NOMO-1 treated with DMSO at 0.1 percent for 48 hours (cell line): Measurements from ENCODE around the gene SLC27A4.
A peak's percentile ranks its signal among the peaks of the same experiment; 100 is the strongest.

Source experiments
- DNase-seq: peaks from one replicate; lab custom pipeline; 2025; ENCODE audit not compliant: unreplicated experiment; lab: John Stamatoyannopoulos, UW

Gene SLC27A4

DNA sequence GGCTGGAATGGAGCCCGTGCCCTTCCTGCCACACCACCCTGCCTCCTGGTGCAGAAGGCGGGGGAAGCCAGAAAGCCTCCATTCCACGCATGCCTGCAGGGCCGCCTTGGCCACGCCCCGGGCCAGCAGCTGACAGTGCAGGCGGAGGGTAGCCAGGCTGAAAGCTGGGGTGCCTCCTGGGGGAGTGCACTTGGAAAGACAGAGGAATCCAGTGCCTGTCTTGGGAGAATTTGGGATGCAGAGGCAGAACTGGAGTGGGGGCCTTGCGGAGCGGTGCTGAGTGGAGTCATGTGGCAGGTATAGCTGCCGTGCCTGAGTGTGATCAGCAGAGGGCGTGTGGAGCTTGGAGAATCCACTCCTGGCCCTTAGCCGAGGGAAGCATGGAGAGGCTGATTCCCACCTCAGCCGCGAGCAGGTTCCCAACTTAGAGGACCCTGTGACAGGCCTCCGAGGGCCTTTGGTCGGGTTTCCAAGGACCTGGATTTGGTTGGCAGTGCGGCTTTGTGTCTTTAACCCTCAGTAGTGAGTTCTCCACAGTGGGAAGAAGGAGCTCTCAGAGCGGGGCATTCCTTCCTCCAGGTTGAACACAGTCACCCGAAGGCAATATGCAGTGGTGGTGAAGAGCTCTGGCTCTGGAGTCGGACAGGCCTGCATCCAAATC lies 21.8 kb downstream of the SLC27A4 start:
- peak; percentile 24 for DNase-seq

DNA sequence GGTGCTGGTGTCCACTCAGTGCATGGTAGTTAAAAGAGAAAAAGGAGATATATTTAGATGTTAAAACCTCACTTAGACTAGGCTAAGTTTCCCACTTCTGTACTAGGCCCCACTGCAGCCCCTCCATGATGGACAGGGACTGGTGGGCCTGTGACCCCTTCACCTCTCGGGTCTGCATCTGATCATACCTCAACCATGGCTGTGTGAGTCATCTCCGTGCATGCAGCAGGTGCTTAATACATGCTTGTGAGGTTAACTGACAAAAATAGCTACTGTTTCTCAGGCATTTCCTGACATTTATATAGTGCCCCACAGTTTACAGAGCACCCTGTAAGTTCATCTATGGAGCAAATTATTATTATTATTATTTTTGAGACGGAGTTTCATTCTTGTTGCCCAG lies 22.4 kb downstream of the SLC27A4 start:
- no peak for DNase-seq

DNA sequence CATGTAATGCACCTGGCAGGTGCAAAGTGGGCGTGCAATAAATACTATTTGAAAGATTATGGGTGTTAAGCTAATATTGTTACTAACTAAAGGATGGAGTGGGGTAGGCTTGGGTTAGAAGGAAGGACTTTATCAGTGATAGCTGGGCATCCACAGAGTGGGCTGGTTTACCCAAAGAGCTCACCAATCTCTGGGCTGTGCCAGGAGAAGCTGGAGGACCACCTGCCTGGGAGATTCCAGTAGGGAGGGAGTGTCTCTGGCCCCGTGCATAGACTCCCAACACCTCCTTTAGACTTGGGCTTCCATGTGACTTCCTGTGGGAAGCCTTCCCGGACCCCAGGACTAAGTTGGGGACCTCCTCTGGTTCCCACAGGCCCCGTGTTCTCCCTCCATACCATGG lies 25.2 kb downstream of the SLC27A4 start:
- DNase-seq: no peak

DNA sequence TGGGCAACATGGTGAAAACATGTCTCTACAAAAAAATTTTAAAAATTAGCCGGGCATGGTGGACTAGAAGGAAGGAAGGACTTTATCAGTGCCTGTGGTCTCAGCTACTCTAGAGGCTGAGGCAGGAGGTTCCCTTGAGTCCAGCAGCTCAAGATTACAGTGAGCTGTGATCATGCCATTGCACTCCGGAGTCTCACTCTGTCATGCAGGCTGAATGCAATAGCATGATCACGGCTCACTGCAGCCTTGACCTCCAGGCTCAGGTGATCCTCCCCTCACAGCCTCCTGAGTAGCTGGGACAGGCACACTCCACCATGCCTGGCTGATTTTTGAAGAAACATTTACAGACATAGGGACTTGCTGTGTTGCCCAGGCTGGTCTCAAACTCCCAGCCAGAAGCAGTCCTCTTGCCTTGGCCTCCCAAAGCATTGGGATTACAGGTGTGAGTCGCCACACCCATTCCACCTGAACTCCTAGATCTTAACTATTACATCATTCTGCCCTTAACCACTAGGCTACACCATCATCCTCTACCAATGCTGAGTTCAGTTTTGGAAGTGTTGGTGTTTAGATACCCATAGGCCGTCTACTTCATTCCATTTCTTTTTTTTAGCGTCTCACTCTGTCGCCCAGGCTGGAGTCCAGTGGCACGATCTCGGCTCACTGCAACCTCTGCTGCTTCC lies 28.8 kb downstream of the SLC27A4 start:
- no peak for DNase-seq

DNA sequence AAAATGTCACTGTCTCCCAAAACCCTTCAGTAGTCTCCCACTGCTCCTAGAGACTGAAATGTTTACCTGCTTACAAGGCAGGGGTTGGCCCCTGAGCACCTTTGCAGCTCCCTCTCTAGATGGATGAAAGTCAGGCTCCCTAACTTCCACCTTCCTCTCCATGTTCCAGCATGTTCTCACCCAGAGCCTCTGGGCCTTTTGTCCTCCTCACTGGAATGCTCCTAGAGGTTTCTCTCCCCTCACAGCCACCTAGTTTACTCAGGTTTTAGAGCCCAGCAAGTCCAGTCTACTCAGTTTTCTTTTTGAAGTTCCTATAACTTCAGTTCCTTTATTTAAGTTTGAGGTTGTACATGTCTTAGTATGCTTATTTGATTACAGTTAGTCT lies 30.0 kb downstream of the SLC27A4 start:
- DNase-seq: no peak

DNA sequence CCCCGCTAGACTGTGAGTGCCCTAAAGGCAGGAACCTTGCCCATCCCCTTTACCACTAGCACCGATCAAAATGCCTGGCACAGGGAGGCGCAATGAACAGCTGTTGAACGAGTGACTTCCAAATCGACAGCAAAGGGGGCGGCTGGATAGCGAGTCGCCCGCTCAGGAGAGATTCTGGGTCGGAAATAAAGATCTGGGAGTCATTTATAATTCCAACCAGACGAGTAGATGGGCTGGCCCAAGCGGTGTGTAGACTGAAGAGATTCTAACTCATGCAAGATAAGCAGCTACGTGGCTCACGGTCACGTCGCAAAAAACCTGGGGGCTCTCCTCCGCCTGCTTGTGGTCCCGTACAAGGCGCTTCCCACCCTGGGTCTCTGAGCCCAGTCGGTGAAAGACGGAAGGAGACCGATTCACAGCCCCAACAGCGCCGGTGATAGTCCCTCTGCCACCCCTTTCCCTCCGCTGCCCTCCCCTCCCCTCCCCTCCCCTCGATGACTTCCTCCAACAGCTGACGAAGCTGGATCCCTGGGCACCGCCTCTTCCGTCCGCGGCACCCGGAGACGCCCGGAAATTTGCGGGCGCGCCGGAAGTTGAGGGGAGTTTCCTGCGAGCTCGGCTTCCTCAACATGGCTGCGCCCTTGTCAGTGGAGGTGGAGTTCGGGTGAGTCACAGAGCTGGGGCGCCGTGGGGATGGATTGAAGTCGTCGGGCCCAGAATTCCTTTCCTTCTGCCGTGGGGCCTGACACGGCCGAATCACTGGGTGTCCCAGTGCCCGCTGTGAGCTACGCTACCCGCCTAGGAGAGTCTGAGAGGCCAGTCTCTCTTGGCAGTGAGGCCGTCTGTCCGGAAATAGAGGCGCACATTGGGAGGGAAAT lies 30.7 kb downstream of the SLC27A4 start, which contains the start of gene URM1:
URM1 (plus strand) TSS at position 623 of the 878 bp plus-strand sequence; CDS start at position 630, 7 bp downstream.
- peak; percentile 94 for DNase-seq

DNA sequence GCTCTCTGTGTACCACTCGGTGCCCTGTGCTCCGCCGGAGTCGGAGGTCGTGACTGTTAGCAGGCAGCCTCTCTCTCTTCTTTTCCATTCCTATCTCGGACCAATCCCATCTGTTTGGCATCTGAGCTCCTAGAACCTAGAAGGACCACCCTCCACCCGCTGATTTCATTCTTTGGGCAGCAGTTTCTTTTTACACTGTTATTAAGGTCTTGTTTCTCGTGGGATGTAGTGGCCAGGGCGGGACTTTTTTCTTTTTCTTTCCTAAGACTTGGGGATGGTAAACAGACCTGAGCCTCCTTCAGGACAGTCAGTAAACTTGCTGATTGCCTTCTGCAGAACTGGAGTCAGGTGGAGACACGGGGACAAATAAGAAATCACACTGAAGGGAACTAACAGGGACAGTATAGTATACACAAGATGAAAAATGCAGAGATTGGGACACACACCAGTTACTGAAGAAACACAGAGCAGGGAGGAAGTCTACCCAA lies 31.3 kb downstream of the SLC27A4 start:
- no peak for DNase-seq

DNA sequence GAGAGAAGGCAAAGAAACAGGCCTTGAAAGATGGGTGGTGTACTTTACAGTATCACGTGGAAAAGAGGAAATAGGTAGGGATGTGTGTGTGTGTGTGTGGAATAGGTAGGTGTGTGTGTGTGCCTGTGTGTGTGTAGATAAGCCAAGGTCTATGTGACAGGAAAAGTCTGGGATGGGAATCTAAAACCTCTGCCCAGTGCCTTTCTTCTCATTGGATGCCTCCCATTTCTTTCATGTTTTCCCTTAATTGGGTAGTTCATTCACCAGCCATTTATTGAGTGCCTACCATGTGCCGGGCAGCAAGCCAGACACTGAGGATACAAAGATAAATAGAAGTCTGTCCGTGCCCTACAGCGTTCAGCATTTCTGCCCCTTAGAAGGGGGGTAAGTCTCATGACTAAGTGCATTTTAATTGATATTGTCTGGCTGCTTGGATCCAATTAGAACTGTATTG lies 31.9 kb downstream of the SLC27A4 start:
- DNase-seq: no peak

DNA sequence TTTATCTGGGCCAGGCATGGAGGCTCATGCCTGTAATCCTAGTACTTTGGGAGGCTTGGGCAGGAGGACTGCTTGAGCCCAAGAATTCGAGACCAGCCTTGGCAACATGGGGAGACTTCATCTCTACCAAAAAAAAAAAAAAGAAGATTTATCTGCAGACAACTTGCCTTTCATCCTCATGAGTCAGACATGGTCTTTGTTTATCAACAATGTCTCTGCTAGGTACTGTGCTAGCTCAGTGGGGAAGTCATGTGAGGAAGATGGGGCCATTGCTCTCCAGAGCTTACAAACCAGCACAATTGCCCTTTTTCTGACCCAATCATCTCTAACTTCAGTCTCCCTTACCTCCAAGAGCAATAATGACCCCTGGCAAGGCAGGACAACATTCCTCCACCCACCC lies 32.5 kb downstream of the SLC27A4 start:
- no peak for DNase-seq

DNA sequence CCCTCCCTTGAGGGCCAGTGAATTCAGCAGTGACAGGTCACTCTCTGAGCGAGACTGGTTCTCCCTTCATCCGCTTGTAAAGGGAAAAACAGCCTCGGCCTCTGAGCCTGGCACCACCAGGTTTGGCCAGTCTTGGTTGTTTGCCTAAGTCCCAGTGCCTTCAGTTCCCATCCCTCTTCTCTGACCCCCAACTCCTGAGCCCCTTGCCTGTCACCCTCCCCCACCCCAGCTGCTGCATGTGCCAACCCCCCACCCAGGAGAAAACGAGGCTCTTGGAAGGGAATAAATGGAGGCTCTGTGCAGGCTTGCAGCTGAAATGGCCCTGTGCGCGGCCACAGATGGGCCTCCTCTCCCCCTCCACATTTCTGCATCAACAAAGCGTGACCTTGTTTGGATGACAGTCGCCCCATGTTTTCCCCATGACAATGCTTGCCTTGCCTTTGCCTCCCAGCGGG lies 33.9 kb downstream of the SLC27A4 start:
- DNase-seq: no peak

DNA sequence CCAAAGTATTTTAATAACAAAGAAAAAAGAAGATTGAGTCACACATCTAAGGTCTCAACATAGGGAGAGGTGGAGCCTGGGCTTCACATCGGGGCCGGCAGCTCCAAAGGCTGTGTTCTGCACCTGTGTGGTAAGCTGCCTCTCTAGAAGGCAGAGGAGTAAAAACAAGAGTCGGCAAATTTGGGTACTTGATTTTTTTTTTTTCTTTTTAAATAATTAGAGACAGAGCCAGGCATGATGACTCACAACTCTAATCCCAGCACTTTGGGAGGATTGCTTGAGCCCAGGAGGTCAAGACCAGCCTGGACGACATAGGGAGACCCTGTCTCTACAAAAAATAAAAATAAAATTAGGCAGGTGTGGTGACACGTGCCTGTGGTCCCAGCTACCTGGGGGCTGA lies 35.5 kb downstream of the SLC27A4 start:
- DNase-seq: no peak

DNA sequence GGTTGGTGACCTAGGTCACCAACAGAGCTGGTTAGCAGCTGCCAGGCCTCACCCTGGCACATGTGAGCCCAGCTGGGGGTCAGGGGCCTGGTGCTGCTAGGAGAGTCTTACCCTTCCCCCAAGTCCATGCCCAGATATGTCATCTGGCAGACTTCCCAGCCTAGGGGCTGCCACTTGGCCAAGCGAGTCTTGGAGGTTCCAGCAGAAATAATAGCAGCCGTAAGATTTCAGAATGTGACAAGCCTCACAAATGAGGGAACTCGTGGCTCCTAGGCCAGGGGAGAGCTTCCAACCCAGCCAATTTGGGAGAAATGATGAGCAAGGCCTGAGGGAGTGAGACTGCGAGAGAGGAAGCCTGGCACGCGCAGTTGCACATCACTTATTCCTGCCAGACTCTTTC lies 41.9 kb downstream of the SLC27A4 start:
- DNase-seq: no peak

DNA sequence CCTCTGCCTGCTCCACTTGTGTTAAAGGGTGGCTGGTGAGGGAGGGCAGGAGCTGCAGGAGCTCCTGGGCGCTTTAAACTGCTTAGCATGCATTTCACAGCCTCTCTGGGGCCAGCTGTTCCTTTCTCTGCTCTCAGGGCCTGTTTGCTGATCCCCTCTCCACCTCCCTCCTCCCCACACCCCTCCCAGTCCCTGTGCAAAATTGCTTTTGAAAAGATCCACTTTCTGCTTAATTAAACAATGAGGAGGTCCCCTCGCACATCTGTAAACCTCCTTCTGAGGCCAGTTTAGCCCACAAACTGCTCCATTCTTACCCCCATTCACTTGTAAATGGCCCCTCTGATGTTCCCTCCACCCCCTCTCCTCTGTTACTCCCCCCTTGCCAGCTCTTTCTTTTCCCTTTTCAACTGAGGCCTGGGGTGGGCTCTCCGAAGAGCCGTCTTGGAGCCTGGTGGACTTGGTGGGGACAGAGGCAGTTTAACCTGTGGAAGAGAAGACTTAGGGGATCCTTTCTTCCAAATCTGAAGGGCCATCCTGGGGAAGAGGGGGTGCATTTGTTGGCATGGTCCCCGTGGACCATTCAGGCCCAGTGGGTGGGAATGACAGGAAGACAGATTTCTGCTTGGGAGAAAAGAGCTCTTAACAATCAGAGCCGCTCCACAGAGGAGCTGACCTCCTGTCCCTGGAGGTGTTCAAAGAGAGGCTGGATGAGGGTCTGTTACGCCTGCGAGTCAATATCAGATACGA lies 42.9 kb downstream of the SLC27A4 start:
- DNase-seq: no peak

DNA sequence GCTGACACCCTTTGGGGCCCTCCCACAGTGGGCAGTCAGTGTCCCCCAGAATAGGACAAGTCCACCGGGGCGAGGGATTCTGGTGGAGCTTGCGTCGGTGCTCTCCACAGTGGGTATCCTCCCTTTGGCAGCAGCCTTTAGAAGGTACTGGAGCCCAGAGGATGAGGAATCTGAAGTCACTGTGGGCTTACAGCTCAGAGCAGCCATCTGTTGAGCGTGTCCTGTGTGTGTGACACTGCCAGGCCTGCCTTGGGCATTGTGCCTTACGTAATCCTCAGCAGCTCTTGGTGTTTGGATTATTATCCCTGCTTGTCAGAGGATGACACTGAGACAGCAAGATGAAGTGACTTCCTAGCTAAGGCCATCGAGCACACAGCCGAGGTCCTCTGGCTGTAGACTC lies 43.5 kb downstream of the SLC27A4 start:
- no peak for DNase-seq

DNA sequence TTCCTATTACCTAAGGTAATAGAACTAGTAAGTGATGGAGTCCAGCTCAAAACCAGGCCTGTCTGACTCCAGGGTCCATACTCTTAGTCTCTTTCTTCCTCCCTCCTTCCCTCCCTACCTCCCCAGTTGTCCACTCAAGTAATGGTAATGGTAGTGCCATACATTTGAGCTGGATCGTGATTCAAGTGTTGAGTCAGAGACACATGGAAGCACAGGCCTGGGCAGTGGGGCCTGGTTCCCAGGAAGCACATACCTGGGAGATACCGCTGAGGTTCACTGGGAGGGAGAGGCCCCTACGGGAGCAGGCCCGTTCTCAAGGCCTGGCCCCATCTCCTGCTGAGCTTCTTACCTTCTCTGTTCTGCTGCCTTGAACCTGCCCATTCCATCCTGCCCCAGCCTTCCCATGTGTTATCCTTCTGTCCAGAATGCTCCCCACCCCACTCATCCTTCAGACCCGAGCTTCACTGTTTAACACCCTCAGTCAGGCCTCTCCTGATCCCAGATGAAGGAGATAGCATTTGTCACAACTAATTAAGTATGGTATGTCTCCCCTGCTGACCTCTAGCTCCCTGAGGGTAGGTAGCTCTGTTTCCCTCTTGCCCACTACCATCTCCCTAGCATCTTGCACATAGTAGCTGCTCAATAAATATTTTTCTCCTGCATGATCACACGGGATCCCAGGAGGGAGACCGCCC lies 44.6 kb downstream of the SLC27A4 start:
- DNase-seq: no peak

DNA sequence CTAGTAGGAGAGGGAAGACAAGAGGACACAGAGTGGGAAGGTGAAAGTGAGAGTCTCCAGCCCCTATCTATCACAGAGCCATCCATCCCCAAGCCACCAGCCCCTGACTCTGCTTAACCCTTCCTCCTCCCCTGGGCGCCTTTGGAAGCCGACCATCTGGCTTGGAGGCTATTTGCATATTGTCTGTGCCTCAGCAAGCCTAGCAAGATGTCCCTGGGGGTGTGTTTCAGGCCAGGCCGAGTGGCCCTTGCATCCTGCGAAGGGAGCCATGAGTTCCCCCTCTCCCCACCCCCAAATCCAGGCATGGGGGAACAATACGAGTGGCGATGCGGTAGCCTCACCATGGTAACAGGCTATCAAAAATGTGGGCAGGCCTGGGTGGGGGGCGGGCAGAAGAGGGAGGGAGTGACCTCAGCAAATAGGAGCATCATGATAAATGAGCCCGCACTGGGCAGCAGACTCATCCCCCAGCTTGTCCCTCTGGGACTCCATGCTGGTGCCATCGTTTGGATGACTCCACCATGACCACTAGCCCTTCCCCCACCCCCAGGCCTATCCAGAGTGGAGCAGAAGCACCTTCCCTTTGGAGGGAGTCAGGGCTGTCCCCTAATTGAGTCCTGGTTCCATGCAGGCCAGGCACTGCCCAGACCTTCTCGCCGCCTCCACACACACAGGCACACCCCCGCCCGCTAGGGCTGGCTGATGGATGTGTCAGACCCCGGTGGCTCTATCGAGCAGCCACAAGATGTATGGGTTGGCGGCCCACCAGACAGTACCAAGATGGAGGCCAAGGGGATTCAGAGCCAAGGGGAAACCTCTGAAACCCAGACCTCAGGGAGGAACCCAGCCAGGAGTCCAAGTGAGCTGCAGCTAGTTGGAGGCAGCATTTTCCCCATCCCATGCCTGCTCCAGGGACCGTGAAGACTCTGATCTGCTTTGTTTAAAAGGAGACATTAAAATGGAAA lies 45.5 kb downstream of the SLC27A4 start:
- DNase-seq: no peak

DNA sequence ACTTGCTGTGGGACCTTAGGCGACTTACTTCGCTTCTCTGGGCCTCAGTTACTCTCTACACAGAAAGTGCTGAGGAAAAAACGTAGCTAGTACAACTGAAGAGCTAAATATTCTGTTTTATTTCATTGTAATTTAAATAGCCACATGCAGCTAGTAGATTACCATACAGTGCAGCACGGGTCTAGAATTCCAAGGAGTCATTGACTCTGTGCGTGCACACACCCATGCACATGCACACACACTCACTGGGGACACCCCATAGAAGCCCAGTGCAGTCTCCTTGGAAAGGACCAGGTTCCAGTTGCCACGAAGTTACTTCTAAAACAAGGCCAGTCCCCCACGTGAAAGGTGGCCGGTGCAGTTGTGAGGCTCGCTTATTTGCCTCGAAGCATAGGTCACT lies 47.8 kb downstream of the SLC27A4 start:
- no peak for DNase-seq

DNA sequence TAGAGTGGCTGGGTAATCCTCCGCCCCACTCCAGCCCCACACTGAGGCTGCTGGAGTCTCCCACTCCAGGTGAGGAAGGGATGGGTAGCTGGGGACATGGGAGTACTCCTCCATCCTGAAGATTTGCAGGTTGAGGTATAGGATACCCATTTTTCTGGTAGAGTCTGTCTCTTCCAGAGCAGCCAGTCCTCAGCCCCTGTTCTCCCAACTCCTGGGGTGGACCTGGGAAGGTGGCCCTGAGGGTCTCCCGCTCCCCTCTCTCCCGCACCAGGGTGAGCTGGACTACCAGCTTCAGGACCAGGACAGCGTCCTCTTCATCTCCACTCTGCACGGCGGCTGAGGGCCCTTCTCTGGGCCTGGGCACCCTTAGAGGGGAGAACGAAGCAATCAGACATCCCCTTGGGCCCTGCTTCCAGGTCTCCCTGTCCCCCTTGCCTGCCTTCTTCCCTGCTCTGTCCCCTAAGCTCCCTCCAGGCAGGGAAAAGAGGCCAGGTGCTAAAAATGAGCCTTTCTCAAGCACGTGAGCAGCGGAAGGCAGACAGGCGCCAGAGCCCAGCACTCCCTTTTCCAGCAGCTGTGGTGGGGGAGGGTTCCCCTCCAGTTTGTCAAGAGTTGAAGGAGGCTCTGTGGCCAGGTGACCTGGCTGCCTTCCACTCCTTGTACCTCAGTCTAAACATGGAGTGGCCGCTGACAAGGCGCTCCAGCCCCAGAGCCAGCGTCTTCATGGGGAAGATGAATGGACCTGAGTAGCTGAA lies 49.2 kb downstream of the SLC27A4 start:
- no peak for DNase-seq
